ENCODE results near the gene COPB1. TPM values are rescaled to one million over a fixed set of nuclear protein-coding genes. Genes with fewer than 3 reads are reported as not detected.

The COPB1 gene
- total RNA-seq, 4 donors from 2014 or later = 64.1 to 85.2 (median 80.5) TPM

DNA sequence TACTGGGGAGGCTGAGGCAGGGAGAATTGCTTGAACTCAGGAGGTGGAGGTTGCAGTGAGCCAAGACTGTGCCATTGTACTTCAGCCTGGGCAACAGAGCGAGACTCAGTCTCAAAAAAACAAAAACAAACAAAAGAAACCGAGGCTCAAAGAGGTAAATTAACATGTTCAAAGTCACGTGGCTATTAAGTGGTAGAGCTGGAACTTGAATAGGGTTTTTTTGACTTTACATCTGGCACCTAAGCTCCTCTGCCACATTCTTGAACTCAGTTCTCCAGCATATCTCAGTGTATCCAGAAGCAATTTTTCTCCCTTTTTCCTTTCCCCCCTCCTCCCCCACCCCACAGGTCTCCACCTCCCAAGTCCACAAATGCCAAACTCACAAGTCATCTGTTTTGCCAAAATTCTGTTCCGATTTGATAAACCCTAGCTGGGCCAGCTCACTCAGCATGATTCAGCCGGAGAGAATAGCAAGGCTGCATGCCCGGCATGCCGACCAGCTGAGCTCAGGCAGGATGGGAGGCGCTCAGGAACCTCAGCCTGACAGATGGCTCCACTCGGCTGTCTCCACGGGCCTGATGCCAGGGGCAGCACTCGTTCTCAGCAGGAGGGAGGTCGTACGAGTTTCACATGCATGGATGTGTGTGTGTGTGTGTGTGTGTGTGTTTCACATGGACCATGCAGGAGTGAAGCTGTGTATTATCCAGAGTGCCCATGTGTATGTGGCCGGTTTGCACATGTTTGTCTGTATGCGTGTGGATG is 77.4 kb downstream of the COPB1 start:
- WGBS = 27% methylated on average over 14 of the region's 15 CpGs

DNA sequence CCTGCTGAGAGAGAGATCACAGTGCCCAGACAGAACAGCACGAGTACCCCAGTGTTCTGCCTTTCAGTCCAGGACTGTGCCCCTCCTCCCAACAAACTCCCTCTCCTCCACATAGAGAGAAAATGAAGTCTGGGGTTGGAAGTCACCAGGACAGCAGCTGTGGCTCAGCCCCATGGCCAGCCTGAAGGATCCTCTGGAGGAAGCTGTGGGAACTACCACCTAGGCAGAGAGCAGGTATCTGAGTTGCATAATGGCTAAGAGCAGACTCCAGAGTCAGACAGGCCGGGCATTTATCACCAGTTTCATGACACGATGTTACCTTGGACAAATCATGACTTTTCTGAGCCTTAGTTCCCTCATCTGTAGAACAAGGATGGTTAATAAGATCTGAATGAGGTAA is 79.4 kb downstream of the COPB1 start:
- intact Hi-C loops (cut with DNase I) = loop anchor here (5.0 kb wide), 1 partner anchor 38 kb away; no protein-coding TSS in a partner anchor
- Histone ChIP-seq H3K4me3 (no peak overlapping the region), H3K4me1 (peaks cover 42 to 55% (median 52%) of the 10 kb centered on the region in 4 donors), H3K36me3 (no peaks in the 10 kb centered on the region), H3K27me3 (no peaks in the 10 kb centered on the region), H3K9me3 (no peaks in the 10 kb centered on the region), H3K27ac (replicated peaks in 1 of 4) (no peak overlapping the region)
- WGBS = 98% methylated on average over 3 of the region's 3 CpGs
- no peak for TF ChIP-seq POLR2AphosphoS5 (IDR thresholded peaks at IDR 0.05)
- no peak for TF ChIP-seq EP300 (IDR thresholded peaks at IDR 0.05)
- no peak for TF ChIP-seq POLR2A (IDR thresholded peaks at IDR 0.05; ENCODE audit: low read depth)
- TF ChIP-seq, protein P1, sequence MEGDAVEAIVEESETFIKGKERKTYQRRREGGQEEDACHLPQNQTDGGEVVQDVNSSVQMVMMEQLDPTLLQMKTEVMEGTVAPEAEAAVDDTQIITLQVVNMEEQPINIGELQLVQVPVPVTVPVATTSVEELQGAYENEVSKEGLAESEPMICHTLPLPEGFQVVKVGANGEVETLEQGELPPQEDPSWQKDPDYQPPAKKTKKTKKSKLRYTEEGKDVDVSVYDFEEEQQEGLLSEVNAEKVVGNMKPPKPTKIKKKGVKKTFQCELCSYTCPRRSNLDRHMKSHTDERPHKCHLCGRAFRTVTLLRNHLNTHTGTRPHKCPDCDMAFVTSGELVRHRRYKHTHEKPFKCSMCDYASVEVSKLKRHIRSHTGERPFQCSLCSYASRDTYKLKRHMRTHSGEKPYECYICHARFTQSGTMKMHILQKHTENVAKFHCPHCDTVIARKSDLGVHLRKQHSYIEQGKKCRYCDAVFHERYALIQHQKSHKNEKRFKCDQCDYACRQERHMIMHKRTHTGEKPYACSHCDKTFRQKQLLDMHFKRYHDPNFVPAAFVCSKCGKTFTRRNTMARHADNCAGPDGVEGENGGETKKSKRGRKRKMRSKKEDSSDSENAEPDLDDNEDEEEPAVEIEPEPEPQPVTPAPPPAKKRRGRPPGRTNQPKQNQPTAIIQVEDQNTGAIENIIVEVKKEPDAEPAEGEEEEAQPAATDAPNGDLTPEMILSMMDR (IDR thresholded peaks at IDR 0.05) = no peak
- DNase-seq (ENCODE audit: extremely low spot score) = no peak

More for the DNA sequence above, 77.4 kb downstream of the COPB1 start:
- peak overlapping the region in 1 of 4 donors; percentile 6 for H3K4me3 ChIP-seq
- TF ChIP-seq POLR2AphosphoS5 (IDR thresholded peaks at IDR 0.05) (peak; percentile 81 to 84), POLR2A (IDR thresholded peaks at IDR 0.05; ENCODE audit: low read depth) (no peak)
- intact Hi-C loops (cut with DNase I) = loop anchor here (5.0 kb wide), 1 partner anchor 40 kb away; no protein-coding TSS in a partner anchor
- peak; percentile 95 for DNase-seq (ENCODE audit: extremely low spot score)
- no peaks in the 10 kb centered on the region for H3K36me3 ChIP-seq
- peaks cover 39 to 48% (median 46%) of the 10 kb centered on the region in 4 donors for H3K4me1 ChIP-seq
- H3K27me3 ChIP-seq = no peaks in the 10 kb centered on the region
- peak overlapping the region; percentile 51 to 71 (median 62) for H3K27ac ChIP-seq (replicated peaks in 1 of 4)
- no peaks in the 10 kb centered on the region for H3K9me3 ChIP-seq

DNA sequence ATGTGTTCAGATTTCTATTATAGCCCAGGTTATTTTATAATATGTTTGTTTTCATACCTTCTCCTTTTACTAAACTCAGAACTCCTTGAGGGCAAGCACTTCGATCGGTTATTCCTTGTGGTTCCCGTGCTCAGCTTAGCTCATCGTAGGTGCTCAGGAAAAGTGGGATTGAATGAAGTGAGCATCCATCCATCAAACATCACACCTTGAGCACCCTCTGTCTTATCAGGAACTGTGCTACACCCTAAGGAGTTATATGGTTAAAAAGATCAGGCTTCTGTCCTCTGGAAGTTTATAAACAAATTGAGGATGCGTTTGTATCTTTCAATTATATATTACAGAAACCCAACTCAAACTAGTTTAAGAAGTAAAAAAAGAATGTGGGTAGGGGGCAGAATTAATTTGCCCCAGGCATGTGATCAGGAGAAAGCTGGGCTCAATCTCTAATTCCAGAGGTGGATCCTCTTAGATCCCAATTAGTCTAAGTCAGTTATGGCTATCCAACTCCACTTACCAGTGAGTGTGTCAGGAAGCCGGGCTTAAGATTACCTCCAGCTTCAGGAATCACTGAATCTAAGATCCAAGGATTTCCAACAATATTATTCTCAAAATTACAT is 80.7 kb downstream of the COPB1 start:
- 86% methylated on average over 6 of the region's 6 CpGs for WGBS
- Histone ChIP-seq H3K4me1 (peaks cover 42 to 59% (median 53%) of the 10 kb centered on the region in 4 donors), H3K36me3 (no peaks in the 10 kb centered on the region), H3K27me3 (no peaks in the 10 kb centered on the region), H3K4me3 (no peak overlapping the region), H3K27ac (replicated peaks in 1 of 4) (peak overlapping the region in 2 of 4 donors; percentile 43 to 65), H3K9me3 (no peaks in the 10 kb centered on the region)
- TF ChIP-seq EP300 (IDR thresholded peaks at IDR 0.05) (no peak), POLR2A (IDR thresholded peaks at IDR 0.05; ENCODE audit: low read depth) (no peak), POLR2AphosphoS5 (IDR thresholded peaks at IDR 0.05) (no peak)
- TF ChIP-seq, protein P1 (IDR thresholded peaks at IDR 0.05) = no peak
- DNase-seq (ENCODE audit: extremely low spot score) = no peak
- intact Hi-C loops (cut with DNase I) = no loop called here

DNA sequence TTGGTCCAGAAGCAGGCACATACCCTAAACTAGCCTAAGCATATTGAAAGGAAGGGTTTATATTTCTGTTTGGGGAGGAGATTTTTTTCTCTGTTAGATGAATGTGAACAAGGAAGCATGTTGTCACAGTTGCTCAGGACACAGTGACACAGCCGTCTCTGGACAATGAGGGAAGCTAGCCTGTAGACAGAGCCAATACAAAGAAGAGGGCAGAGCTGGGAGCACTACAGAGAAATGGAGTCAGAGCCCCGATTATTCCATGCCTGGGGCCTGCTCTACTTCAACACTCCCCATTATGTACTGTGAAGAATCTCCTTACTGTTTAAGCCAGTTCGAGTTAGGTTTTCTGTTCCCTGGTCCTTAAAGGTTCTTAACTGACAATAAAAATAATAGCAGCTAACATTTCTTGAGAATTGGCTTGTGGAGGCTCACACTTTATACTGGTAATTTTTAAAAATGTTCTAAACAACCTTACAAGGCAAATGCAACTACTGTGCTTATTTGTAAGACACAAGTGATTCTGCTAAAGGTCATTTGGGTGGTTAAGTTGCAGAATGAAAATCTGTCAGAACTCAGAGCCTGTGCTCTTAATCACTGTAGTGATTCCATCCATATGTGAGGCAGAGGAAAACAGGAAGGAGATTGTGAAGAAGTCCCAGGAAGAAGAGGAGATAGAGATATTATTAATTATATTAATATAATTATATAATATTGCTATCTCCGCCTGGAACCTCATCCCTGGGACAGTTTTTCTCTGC is 81.8 kb downstream of the COPB1 start:
- TF ChIP-seq POLR2A (IDR thresholded peaks at IDR 0.05; ENCODE audit: low read depth) (no peak), POLR2AphosphoS5 (IDR thresholded peaks at IDR 0.05) (no peak), EP300 (IDR thresholded peaks at IDR 0.05) (no peak)
- TF ChIP-seq, protein P1 (IDR thresholded peaks at IDR 0.05) = no peak
- intact Hi-C loops (cut with DNase I) = no loop called here
- Histone ChIP-seq H3K4me1 (peaks cover 32 to 56% (median 50%) of the 10 kb centered on the region in 4 donors), H3K36me3 (no peaks in the 10 kb centered on the region), H3K9me3 (no peaks in the 10 kb centered on the region), H3K27me3 (no peaks in the 10 kb centered on the region), H3K4me3 (no peak overlapping the region), H3K27ac (replicated peaks in 1 of 4) (peak overlapping the region; percentile 43 to 65 (median 50))
- DNase-seq (ENCODE audit: extremely low spot score) = no peak
- WGBS = 72% methylated on average over 4 of the region's 4 CpGs
